Activated naive CD4-positive, alpha-beta T cell treated with anti-CD3 and anti-CD28 coated beads, Interleukin-2, amount 50 U/mL, for 24 hours (primary cell): ENCODE measurements around the gene MPPED1.

Experiments
- H3K27ac Mint-ChIP-seq: one replicate; pipeline ENCODE4 v1.8.0; 2021; ENCODE audit warnings: mild to moderate bottlenecking, mixed read lengths
- H3K27me3 Mint-ChIP-seq: one replicate; pipeline ENCODE4 v1.8.0; 2021; ENCODE audit warnings: mixed read lengths
- H3K36me3 Mint-ChIP-seq: one replicate; pipeline ENCODE4 v1.8.0; 2021; ENCODE audit warnings: mixed read lengths
- H3K4me1 Mint-ChIP-seq: one replicate; pipeline ENCODE4 v1.8.0; 2021; ENCODE audit warnings: mixed read lengths
- H3K4me3 Mint-ChIP-seq: one replicate; pipeline ENCODE4 v1.8.0; 2021; ENCODE audit warnings: mild to moderate bottlenecking, mixed read lengths
- H3K9me3 Mint-ChIP-seq: one replicate; pipeline ENCODE4 v1.8.0; 2021; ENCODE audit warnings: mixed read lengths

The MPPED1 gene

GRCh38 chr22:43498856-43499253 is 87.0 kb downstream of the MPPED1 start:
- Mint-ChIP-seq H3K4me3 (no peak overlapping the region), H3K4me1 (no peaks in the 10 kb centered on the region), H3K27ac (no peak overlapping the region), H3K36me3 (no peaks in the 10 kb centered on the region), H3K9me3 (no peaks in the 10 kb centered on the region), H3K27me3 (no peaks in the 10 kb centered on the region)

GRCh38 chr22:43500792-43501785 is 89.3 kb downstream of the MPPED1 start:
- no peaks in the 10 kb centered on the region for H3K4me1 Mint-ChIP-seq
- no peaks in the 10 kb centered on the region for H3K36me3 Mint-ChIP-seq
- H3K27me3 Mint-ChIP-seq: no peaks in the 10 kb centered on the region
- no peaks in the 10 kb centered on the region for H3K9me3 Mint-ChIP-seq
- H3K27ac Mint-ChIP-seq: no peak overlapping the region
- H3K4me3 Mint-ChIP-seq: no peak overlapping the region

DNA sequence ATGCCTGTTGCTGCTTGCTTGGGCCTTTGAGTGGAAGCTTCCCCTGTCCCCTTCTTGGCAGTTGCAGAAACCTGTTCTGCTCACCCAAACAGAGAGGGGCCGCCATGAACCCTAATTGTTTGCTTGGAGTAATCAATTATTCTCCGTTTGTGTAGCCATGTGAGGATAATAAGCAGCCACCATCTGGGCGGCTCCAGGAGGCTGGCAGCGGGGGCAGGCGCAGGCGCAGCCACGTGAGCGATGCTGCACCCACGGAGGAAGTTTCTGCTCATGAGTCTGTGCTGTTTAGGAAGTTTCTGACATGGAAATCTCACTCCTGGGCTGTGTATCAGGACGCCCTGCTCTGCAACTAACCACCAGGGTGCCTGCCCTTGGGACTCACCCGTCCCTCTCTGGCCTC is 90.1 kb downstream of the MPPED1 start:
- no peak overlapping the region for H3K27ac Mint-ChIP-seq
- no peaks in the 10 kb centered on the region for H3K27me3 Mint-ChIP-seq
- no peaks in the 10 kb centered on the region for H3K4me1 Mint-ChIP-seq
- no peaks in the 10 kb centered on the region for H3K9me3 Mint-ChIP-seq
- H3K4me3 Mint-ChIP-seq: no peak overlapping the region
- no peaks in the 10 kb centered on the region for H3K36me3 Mint-ChIP-seq

DNA sequence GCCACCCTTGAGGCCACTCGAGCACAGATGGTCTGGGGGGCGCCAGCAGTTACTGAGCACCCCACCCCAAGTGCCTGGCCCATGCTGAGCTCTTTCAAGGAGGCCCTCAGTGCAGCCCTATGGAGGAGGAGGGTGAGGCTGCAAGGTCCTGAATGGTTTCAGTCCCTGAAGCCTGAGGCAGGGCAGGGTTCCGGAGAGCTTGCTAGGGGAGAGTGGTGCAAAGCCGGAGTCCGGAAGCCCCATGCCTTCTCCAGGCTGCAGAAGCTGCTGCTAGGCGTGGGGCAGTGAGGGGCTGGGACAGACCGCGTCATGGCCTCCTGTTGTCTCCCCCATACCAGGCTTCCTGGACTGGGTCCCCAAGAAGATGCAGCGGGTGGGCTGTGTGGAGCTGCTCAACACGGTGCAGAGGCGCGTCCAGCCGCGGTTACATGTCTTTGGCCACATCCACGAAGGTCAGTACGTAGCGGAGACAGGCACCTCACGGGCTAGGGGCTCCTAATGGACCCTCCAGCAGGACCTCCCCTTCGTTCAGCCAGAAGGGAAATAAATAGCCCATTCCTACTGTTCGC is 90.6 kb downstream of the MPPED1 start:
- Mint-ChIP-seq H3K4me1 (no peaks in the 10 kb centered on the region), H3K27me3 (no peaks in the 10 kb centered on the region), H3K27ac (no peak overlapping the region), H3K9me3 (no peaks in the 10 kb centered on the region), H3K36me3 (no peaks in the 10 kb centered on the region), H3K4me3 (no peak overlapping the region)

DNA sequence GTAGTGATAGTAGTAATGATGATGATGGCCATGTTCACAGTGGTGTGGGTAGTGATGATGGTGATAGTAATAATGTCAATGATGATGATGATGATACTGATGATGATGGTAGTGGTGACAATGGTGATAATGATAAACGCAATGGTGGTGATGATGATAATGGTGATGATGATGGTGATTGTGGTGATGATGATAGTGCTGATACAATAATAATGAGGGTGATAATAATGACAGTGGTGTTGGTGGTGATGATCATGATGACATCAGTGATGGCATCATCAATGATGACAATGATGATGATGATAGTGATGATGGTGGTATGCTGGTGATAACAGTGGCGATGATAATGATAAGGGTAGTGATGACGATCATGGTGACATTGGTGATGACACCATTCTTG is 92.3 kb downstream of the MPPED1 start:
- no peaks in the 10 kb centered on the region for H3K9me3 Mint-ChIP-seq
- H3K4me3 Mint-ChIP-seq: no peak overlapping the region
- no peak overlapping the region for H3K27ac Mint-ChIP-seq
- H3K4me1 Mint-ChIP-seq: no peaks in the 10 kb centered on the region
- no peaks in the 10 kb centered on the region for H3K36me3 Mint-ChIP-seq
- H3K27me3 Mint-ChIP-seq: no peaks in the 10 kb centered on the region

GRCh38 chr22:43504666-43505261 is 93.0 kb downstream of the MPPED1 start:
- no peak overlapping the region for H3K27ac Mint-ChIP-seq
- no peaks in the 10 kb centered on the region for H3K9me3 Mint-ChIP-seq
- H3K27me3 Mint-ChIP-seq: no peaks in the 10 kb centered on the region
- no peaks in the 10 kb centered on the region for H3K36me3 Mint-ChIP-seq
- H3K4me1 Mint-ChIP-seq: no peaks in the 10 kb centered on the region
- H3K4me3 Mint-ChIP-seq: no peak overlapping the region

DNA sequence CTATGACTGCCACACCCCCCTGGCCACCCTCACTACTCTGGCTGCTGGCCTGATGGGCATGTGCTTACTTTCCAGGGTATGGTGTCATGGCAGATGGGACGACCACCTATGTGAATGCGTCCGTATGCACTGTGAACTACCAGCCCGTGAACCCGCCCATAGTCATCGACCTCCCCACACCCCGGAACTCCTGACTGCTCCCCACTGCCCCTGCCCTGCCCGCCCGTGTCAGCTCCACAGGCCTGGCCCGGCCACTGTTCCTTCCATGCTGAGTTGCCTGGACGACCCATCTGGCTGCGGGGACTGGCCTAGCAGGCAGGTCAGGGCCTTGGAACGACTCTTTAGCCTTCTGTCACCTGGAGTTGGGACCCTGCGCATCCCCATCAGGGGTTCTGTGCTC is 93.6 kb downstream of the MPPED1 start:
- Mint-ChIP-seq H3K27ac (no peak overlapping the region), H3K4me1 (no peaks in the 10 kb centered on the region), H3K36me3 (no peaks in the 10 kb centered on the region), H3K9me3 (no peaks in the 10 kb centered on the region), H3K27me3 (no peaks in the 10 kb centered on the region), H3K4me3 (no peak overlapping the region)

DNA sequence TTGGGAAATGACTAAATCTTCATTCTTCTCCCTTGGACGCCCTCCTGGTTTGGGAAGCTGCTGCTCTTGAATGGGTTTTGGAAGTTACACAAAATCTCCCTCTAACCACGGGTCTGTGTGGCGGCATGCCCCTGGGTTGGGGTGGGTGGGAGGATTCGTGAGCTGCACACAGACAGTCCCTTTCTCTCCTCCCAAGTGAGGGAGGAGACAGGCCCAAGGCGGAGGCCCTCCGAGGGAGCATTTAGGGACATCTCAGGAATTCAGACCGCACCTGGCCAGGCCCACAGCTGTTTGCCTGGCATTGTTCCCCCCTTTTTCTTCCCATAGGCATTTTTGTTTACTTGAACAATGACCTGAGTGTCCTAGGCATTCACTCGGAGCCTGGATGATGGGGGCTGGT is 94.1 kb downstream of the MPPED1 start:
- no peaks in the 10 kb centered on the region for H3K4me1 Mint-ChIP-seq

GRCh38 chr22:43506487-43506886 is 94.7 kb downstream of the MPPED1 start:
- Mint-ChIP-seq H3K36me3 (no peaks in the 10 kb centered on the region), H3K27ac (no peak overlapping the region), H3K4me1 (no peaks in the 10 kb centered on the region), H3K4me3 (no peak overlapping the region), H3K27me3 (no peaks in the 10 kb centered on the region), H3K9me3 (no peaks in the 10 kb centered on the region)

More for the DNA sequence above, 94.1 kb downstream of the MPPED1 start:
- no peaks in the 10 kb centered on the region for H3K36me3 Mint-ChIP-seq
- H3K27ac Mint-ChIP-seq: no peak overlapping the region
- no peak overlapping the region for H3K4me3 Mint-ChIP-seq
- no peaks in the 10 kb centered on the region for H3K9me3 Mint-ChIP-seq
- no peaks in the 10 kb centered on the region for H3K27me3 Mint-ChIP-seq

DNA sequence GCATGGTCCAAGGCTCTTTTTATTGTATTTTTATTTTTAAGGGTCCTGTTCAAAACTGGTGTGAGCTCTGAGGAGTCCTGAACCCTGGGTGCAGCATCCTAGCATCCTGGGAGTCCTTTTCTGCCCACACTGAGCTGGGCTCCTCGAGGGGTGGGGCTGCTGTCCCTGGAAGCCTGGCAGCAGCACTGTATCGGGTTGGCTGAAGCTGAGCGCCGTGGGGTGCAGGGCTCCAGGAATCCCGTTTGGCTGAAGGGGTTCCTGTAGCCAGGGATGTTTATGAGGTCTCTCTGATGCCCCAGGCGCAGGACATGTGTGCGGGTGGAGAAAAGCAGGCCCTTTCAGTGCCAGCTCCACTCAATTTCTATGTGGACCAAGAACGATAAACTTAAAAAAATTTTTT is 95.4 kb downstream of the MPPED1 start:
- no peak overlapping the region for H3K27ac Mint-ChIP-seq
- H3K4me3 Mint-ChIP-seq: no peak overlapping the region
- H3K36me3 Mint-ChIP-seq: no peaks in the 10 kb centered on the region
- H3K4me1 Mint-ChIP-seq: no peaks in the 10 kb centered on the region
- H3K9me3 Mint-ChIP-seq: no peaks in the 10 kb centered on the region
- no peaks in the 10 kb centered on the region for H3K27me3 Mint-ChIP-seq

DNA sequence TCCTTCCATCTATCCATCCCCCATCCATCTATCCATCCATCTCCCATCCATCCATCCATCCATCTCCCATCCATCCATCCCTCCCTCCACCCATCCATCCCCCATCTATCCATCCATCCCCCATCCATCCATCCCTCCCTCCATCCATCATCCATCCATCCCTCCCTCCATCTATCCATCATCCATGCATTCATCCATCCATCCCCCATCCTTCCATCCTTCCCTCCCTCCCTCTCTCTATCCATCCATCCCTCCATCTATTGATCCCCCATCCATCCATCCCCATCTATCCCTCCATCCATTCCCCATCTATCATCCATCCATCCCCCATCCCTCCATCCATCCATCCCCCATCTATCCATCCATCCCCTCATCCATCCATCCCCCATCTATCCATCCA is 96.7 kb downstream of the MPPED1 start:
- no peaks in the 10 kb centered on the region for H3K4me1 Mint-ChIP-seq
- no peak overlapping the region for H3K4me3 Mint-ChIP-seq
- no peaks in the 10 kb centered on the region for H3K36me3 Mint-ChIP-seq
- H3K27me3 Mint-ChIP-seq: no peaks in the 10 kb centered on the region
- H3K27ac Mint-ChIP-seq: no peak overlapping the region
- H3K9me3 Mint-ChIP-seq: no peaks in the 10 kb centered on the region

- no peak overlapping the region for H3K4me3 Mint-ChIP-seq
- H3K4me1 Mint-ChIP-seq: no peaks in the 10 kb centered on the region
- no peak overlapping the region for H3K27ac Mint-ChIP-seq
- H3K27me3 Mint-ChIP-seq: no peaks in the 10 kb centered on the region
- H3K9me3 Mint-ChIP-seq: no peaks in the 10 kb centered on the region
- H3K36me3 Mint-ChIP-seq: no peaks in the 10 kb centered on the region
Observed at GRCh38 chr22:43509337-43509736, 97.5 kb downstream of the MPPED1 start.

GRCh38 chr22:43510281-43511070 is 98.7 kb downstream of the MPPED1 start:
- no peaks in the 10 kb centered on the region for H3K9me3 Mint-ChIP-seq
- H3K27ac Mint-ChIP-seq: no peak overlapping the region
- no peaks in the 10 kb centered on the region for H3K27me3 Mint-ChIP-seq
- no peaks in the 10 kb centered on the region for H3K36me3 Mint-ChIP-seq
- no peak overlapping the region for H3K4me3 Mint-ChIP-seq
- H3K4me1 Mint-ChIP-seq: no peaks in the 10 kb centered on the region

DNA sequence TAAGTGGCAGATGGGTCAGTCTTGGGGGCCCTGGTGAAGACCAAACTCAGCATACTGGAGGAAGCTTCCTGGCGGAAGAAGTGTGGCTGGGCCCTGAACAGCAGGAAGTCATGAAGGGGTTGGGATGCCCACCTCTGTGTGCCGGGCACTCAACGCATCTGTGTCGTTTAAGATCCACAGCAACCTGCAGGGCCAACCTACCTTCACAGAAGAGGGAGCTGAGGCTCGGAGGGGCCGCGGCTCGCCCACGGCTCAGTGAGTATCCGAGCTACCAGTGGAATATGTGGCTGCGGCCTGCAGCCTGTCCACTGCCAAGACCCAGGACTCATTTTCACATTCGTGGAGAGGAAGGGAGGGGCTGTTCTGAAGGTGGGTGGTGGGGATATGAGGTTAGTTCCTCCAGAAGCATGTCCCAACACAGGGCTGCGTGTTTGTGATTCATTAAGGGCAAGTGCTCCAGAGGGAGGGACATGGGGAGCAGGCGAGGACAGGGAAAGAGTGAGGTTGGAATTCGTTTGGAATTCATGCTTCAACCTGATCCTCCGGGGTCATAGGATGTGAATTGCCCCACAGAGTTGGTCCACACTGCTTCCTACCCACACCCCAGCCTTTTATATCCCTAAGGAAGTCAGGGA is 99.6 kb downstream of the MPPED1 start:
- no peak overlapping the region for H3K27ac Mint-ChIP-seq
- H3K27me3 Mint-ChIP-seq: no peaks in the 10 kb centered on the region
- H3K36me3 Mint-ChIP-seq: no peaks in the 10 kb centered on the region
- H3K4me1 Mint-ChIP-seq: no peaks in the 10 kb centered on the region
- no peaks in the 10 kb centered on the region for H3K9me3 Mint-ChIP-seq
- no peak overlapping the region for H3K4me3 Mint-ChIP-seq

DNA sequence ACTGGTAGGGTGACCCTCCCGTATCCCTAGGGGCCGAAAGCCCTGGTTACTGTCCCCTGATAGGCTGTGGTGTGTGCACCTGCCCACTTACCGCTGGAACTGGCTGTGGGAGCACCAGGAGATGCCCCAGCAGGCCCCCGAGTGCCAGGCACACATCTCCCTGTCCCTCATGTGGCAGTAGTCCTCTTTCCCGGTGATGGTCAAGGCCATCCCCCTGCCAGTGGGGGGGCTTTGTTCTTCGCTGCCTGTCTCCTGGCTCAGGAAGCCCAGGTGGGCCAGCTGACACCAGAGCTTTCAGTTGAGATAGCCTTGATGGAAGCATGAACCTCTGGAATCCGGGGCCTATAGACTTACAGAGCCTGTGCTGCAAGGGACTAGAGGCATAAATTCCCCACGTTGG is 100.5 kb downstream of the MPPED1 start:
- Mint-ChIP-seq H3K4me3 (no peak overlapping the region), H3K4me1 (no peaks in the 10 kb centered on the region), H3K9me3 (no peaks in the 10 kb centered on the region)

More for the DNA sequence above, 100.5 kb downstream of the MPPED1 start:
- H3K36me3 Mint-ChIP-seq: no peaks in the 10 kb centered on the region
- H3K27me3 Mint-ChIP-seq: no peaks in the 10 kb centered on the region
- H3K27ac Mint-ChIP-seq: no peak overlapping the region
